ENCODE results near the gene FOXP1. TPM values are rescaled to one million over a fixed set of nuclear protein-coding genes. Genes with fewer than 3 reads are reported as not detected.

FOXP1 gene
- total RNA-seq, 1 donor from 2014 or later: 113 TPM

DNA sequence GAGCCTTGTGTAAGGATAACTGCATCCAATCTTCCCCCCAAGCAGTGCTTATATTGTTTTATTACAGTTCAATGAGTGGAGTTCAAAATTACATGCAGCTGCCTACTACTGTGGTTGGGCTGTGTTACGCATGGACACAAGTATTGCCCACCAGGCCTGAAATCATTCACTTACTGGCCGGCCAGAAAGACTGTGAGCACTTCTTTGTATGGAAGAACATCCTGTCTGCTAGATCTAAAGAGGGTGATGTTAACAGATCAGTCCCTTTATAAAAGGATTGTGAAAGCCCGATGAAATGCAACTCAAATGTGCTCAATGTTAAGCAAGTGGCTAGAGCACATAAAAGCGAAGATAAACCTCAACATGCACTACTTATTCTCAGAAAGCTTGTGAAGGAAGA, 132.5 kb downstream of the FOXP1 start:
- no peaks in the 10 kb centered on the region for H3K27me3 Mint-ChIP-seq
- H3K4me1 Mint-ChIP-seq (ENCODE audit: unreplicated experiment): peaks cover 58% of the 10 kb centered on the region
- no peaks in the 10 kb centered on the region for H3K36me3 Mint-ChIP-seq
- no peaks in the 10 kb centered on the region for H3K9me3 Mint-ChIP-seq
- no peak overlapping the region for H3K4me3 Mint-ChIP-seq
- DNase-seq (ENCODE audit: extremely low spot score, unreplicated experiment): no peak
- TF ChIP-seq, protein P1, sequence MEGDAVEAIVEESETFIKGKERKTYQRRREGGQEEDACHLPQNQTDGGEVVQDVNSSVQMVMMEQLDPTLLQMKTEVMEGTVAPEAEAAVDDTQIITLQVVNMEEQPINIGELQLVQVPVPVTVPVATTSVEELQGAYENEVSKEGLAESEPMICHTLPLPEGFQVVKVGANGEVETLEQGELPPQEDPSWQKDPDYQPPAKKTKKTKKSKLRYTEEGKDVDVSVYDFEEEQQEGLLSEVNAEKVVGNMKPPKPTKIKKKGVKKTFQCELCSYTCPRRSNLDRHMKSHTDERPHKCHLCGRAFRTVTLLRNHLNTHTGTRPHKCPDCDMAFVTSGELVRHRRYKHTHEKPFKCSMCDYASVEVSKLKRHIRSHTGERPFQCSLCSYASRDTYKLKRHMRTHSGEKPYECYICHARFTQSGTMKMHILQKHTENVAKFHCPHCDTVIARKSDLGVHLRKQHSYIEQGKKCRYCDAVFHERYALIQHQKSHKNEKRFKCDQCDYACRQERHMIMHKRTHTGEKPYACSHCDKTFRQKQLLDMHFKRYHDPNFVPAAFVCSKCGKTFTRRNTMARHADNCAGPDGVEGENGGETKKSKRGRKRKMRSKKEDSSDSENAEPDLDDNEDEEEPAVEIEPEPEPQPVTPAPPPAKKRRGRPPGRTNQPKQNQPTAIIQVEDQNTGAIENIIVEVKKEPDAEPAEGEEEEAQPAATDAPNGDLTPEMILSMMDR (conservative IDR thresholded peaks at IDR 0.05): no peak
- H3K27ac Mint-ChIP-seq: no peak overlapping the region

DNA sequence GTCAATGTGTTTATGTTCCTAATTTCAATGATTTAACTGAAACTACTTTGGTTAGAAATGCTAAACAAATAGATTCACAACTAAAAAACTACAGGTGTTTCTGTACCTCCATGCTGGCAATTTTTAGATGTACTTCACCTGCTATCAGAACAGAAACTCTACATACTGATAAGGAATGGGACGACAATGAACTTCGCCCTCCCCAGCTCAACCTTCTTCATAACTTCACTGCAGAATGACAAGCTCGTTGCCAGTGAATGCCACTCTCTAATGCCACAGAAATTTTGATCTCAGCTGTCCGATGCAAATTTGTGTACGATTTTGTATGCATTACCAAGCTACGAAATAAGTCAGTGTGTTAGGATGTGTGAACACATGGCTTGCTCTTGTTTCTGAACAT, 133.4 kb downstream of the FOXP1 start:
- Mint-ChIP-seq H3K36me3 (no peaks in the 10 kb centered on the region), H3K9me3 (no peaks in the 10 kb centered on the region), H3K4me3 (no peak overlapping the region), H3K27ac (no peak overlapping the region), H3K27me3 (no peaks in the 10 kb centered on the region), H3K4me1 (ENCODE audit: unreplicated experiment) (peaks cover 50% of the 10 kb centered on the region)
- TF ChIP-seq, protein P1 (conservative IDR thresholded peaks at IDR 0.05): no peak
- no peak for DNase-seq (ENCODE audit: extremely low spot score, unreplicated experiment)

DNA sequence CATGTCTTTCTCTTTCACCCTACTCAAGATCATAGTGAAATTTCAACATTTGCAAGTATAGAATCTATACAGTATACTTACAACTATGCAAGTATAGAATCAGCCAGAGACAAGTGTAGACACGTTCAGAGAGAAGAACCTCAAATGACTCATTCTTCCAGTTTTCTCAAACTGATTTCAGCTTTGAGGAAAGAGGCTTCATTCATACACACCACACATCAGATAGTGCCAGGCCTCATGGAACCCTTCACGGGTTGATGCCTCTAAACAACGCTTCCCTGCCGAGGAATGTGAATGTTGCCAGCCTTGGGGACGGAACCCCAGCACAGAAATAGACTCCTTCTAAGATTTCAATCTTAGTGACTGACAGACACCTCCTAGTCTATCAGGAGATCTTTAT, 135.7 kb downstream of the FOXP1 start:
- Mint-ChIP-seq H3K27ac (peak overlapping the region; percentile 64), H3K4me1 (ENCODE audit: unreplicated experiment) (peaks cover 45% of the 10 kb centered on the region), H3K36me3 (peaks cover 7% of the 10 kb centered on the region), H3K4me3 (no peak overlapping the region), H3K9me3 (no peaks in the 10 kb centered on the region), H3K27me3 (no peaks in the 10 kb centered on the region)
- TF ChIP-seq, protein P1 (conservative IDR thresholded peaks at IDR 0.05): no peak
- no peak for DNase-seq (ENCODE audit: extremely low spot score, unreplicated experiment)

- H3K4me3 Mint-ChIP-seq: no peak overlapping the region
- DNase-seq (ENCODE audit: extremely low spot score, unreplicated experiment): no peak
- peak overlapping the region; percentile 20 for H3K27ac Mint-ChIP-seq
- TF ChIP-seq, protein P1 (conservative IDR thresholded peaks at IDR 0.05): no peak
- no peaks in the 10 kb centered on the region for H3K9me3 Mint-ChIP-seq
- H3K4me1 Mint-ChIP-seq (ENCODE audit: unreplicated experiment): peaks cover 42% of the 10 kb centered on the region
- H3K27me3 Mint-ChIP-seq: no peaks in the 10 kb centered on the region
- H3K36me3 Mint-ChIP-seq: peaks cover 9% of the 10 kb centered on the region
Observed at GRCh38 chr3:71447197-71447596, 136.3 kb downstream of the FOXP1 start.

GRCh38 chr3:71446734-71447133, 136.8 kb downstream of the FOXP1 start:
- Mint-ChIP-seq H3K4me3 (no peak overlapping the region), H3K9me3 (no peaks in the 10 kb centered on the region), H3K36me3 (peaks cover 13% of the 10 kb centered on the region), H3K27ac (peak overlapping the region; percentile 9), H3K4me1 (ENCODE audit: unreplicated experiment) (peaks cover 46% of the 10 kb centered on the region), H3K27me3 (no peaks in the 10 kb centered on the region)
- TF ChIP-seq, protein P1 (conservative IDR thresholded peaks at IDR 0.05): no peak
- DNase-seq (ENCODE audit: extremely low spot score, unreplicated experiment): no peak

GRCh38 chr3:71446260-71446659, 137.3 kb downstream of the FOXP1 start:
- no peaks in the 10 kb centered on the region for H3K9me3 Mint-ChIP-seq
- H3K36me3 Mint-ChIP-seq: peaks cover 13% of the 10 kb centered on the region
- DNase-seq (ENCODE audit: extremely low spot score, unreplicated experiment): no peak
- peaks cover 46% of the 10 kb centered on the region for H3K4me1 Mint-ChIP-seq (ENCODE audit: unreplicated experiment)
- H3K4me3 Mint-ChIP-seq: no peak overlapping the region
- TF ChIP-seq, protein P1 (conservative IDR thresholded peaks at IDR 0.05): no peak
- H3K27ac Mint-ChIP-seq: no peak overlapping the region
- H3K27me3 Mint-ChIP-seq: no peaks in the 10 kb centered on the region

Data from type B pancreatic cell (in vitro differentiated cells).